Gastrocnemius medialis (tissue), 4 donors: Measurements from ENCODE around the gene YTHDC2. TPM values are rescaled to one million over a fixed set of nuclear protein-coding genes. Genes with fewer than 3 reads are reported as not detected.

Experiments used
- ATAC-seq, 2 donors: fragments of 150-250 bp; one replicate each; pipeline ENCODE4 v1.9.1; 2016
- DNase-seq, 2 donors: peaks; one replicate each; pipeline ENCODE4 v3.0.0-alpha.2; 2019
- H3K27ac ChIP-seq, 4 donors: fragments of 200-600 bp; sonication (generic); 1 replicate in 1 of 4; 2 replicates in 3 of 4; pipeline ENCODE4 v1.5.1; 2016 to 2018; ENCODE audit warnings: mild to moderate bottlenecking in 2 of 4, moderate library complexity in 1 of 4
- H3K27me3 ChIP-seq, 3 donors: fragments of 200-600 bp; sonication (generic) in 2 of 3; 1 replicate in 1 of 3; 2 replicates in 2 of 3; pipeline versions ENCODE4 v1.5.1 to v1.6.0; 2016 to 2019; ENCODE audit warnings: mild to moderate bottlenecking in 1 of 3, moderate library complexity in 1 of 3
- H3K36me3 ChIP-seq, 2 donors: fragments of 200-600 bp; sonication (generic) in 1 of 2; one replicate each; pipeline ENCODE4 v1.5.1; 2017 to 2018
- H3K4me1 ChIP-seq, 2 donors: fragments of 200-600 bp; sonication (generic) in 1 of 2; one replicate each; pipeline ENCODE4 v1.5.1; 2016 to 2017; ENCODE audit warnings: mild to moderate bottlenecking in 2 of 2
- H3K4me3 ChIP-seq, 4 donors: fragments of 200-600 bp; sonication (generic) in 3 of 4; 1 replicate in 1 of 4; 2 replicates in 3 of 4; pipeline ENCODE4 v1.5.1; 2016 to 2019; ENCODE audit warnings: mild to moderate bottlenecking in 2 of 4
- H3K9me3 ChIP-seq, 3 donors: fragments of 200-600 bp; sonication (generic) in 2 of 3; 1 replicate in 1 of 3; 2 replicates in 2 of 3; pipeline ENCODE4 v1.5.1; 2016 to 2019
- POLR2A ChIP-seq, 2 donors: fragments of 450-650 bp; IDR thresholded peaks; one replicate each; pipeline ENCODE4 v1.6.1; 2017; ENCODE audit warnings: antibody characterized with exemption in 2 of 2, mild to moderate bottlenecking in 2 of 2, moderate library complexity in 2 of 2
- in situ Hi-C, 4 donors: fragments of 200-750 bp; cut with MboI; loops; one replicate each; pipeline versions ENCODE4 v1.15.0 to v1.8.0; 2017; ENCODE audit warnings: low sequenced_read_pairs in 4 of 4
- intact Hi-C: fragments of 100-400 bp; cut with DNase I; formaldehyde crosslinking; loops from one replicate; pipeline ENCODE4 v1.15.1; 2023; ENCODE audit warnings: low total_unique reads
- total RNA-seq, 4 donors: library from RNA; depleted of rRNA; stranded (reverse); fragments of >200 nt; gene quantifications; one replicate each; pipeline versions ENCODE4 v1.1.0 to v1.2.3, GENCODE V29; 2016
- TF ChIP-seq, protein P1 (sequence below), 5 experiments: fragments of 450-650 bp in 3 of 5; fragments of 200-600 bp in 2 of 5; sonication (generic) in 2 of 5; IDR thresholded peaks in 4 of 5; conservative IDR thresholded peaks in 1 of 5; 1 replicate in 4 of 5; 2 replicates in 1 of 5; pipeline ENCODE4 v1.5.1; 2016 to 2019; ENCODE audit warnings: antibody characterized with exemption in 5 of 5, mild to moderate bottlenecking in 3 of 5, moderate library complexity in 3 of 5

Gene YTHDC2
- 10 to 100 TPM in 3 of 4 donors, 1 to 10 TPM in 1; 9.0 to 22.7 (median 15.3) TPM for total RNA-seq

DNA sequence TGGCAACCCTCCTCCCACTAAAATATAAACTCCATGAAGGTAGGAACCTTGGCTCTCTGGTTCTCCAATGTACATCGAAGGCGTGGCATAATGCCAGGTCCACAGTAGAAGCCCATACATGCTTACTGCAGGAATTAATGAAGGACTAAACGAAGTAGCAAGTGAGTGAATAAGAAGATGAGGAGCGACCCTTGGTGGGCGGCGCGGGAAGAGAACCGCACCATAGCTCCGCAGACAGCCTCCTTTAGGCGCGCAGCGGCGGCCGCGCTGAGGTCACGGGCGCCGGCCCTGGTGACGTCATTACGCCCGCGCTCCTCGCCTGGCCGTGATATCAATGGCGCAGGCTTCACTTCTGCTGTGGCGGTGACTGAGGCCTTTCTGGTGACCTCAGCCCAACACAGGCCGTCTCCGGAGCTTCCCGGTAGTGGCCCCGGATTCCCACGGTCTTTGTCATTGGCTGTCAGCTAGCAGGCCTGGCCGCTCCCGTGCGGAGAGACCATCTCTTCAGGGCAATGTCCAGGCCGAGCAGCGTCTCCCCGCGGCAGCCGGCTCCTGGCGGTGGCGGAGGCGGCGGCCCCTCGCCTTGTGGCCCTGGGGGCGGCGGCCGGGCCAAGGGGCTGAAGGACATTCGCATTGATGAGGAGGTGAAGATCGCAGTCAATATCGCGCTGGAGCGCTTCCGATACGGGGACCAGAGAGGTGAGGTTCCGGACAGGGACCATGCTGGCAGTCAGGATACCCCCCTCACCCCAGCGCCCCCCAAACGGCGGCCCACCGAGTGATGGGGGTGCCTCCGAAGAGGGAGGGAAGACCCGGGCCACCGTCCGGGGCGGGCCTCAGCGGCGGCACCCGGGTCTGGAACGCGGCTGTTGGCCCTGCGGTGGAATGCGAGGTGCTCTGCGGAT, at the start of gene YTHDC2:
YTHDC2 (plus strand) TSS at position 311 of the 905 bp plus-strand sequence; CDS start at position 513, 202 bp downstream.
- in situ Hi-C loops (loop anchor here in 3 of 4 donors (25.0 kb wide), 2 partner anchors 476 to 526 kb away; partner anchors contain the start of gene DCP2 (in 2 of the 3)), intact Hi-C loops (loop anchor here (2.0 to 10.0 kb wide), 3 partner anchors 135 to 649 kb away; partner anchors contain the start of gene SRP19)
- Histone ChIP-seq H3K4me3 (peak within 1 kb of the TSS; percentile 85 to 93 (median 86)), H3K9me3 (no peaks in the 10 kb centered on the region), H3K27ac (peak within 1 kb of the TSS; percentile 93 to 97 (median 94)), H3K36me3 (no peaks in the 10 kb centered on the region), H3K4me1 (peaks cover 17 to 22% of the 10 kb centered on the region in 2 donors), H3K27me3 (no peaks in the 10 kb centered on the region)
- DNase-seq: peak; percentile 66 to 81
- TF ChIP-seq POLR2A (IDR thresholded peaks at IDR 0.05): peak; percentile 49 to 65
- TF ChIP-seq, protein P1, sequence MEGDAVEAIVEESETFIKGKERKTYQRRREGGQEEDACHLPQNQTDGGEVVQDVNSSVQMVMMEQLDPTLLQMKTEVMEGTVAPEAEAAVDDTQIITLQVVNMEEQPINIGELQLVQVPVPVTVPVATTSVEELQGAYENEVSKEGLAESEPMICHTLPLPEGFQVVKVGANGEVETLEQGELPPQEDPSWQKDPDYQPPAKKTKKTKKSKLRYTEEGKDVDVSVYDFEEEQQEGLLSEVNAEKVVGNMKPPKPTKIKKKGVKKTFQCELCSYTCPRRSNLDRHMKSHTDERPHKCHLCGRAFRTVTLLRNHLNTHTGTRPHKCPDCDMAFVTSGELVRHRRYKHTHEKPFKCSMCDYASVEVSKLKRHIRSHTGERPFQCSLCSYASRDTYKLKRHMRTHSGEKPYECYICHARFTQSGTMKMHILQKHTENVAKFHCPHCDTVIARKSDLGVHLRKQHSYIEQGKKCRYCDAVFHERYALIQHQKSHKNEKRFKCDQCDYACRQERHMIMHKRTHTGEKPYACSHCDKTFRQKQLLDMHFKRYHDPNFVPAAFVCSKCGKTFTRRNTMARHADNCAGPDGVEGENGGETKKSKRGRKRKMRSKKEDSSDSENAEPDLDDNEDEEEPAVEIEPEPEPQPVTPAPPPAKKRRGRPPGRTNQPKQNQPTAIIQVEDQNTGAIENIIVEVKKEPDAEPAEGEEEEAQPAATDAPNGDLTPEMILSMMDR (IDR thresholded peaks at IDR 0.05 in 4 of 5, conservative IDR thresholded peaks at IDR 0.05 in 1 of 5): no peak
- peak; percentile 95 to 96 for ATAC-seq

DNA sequence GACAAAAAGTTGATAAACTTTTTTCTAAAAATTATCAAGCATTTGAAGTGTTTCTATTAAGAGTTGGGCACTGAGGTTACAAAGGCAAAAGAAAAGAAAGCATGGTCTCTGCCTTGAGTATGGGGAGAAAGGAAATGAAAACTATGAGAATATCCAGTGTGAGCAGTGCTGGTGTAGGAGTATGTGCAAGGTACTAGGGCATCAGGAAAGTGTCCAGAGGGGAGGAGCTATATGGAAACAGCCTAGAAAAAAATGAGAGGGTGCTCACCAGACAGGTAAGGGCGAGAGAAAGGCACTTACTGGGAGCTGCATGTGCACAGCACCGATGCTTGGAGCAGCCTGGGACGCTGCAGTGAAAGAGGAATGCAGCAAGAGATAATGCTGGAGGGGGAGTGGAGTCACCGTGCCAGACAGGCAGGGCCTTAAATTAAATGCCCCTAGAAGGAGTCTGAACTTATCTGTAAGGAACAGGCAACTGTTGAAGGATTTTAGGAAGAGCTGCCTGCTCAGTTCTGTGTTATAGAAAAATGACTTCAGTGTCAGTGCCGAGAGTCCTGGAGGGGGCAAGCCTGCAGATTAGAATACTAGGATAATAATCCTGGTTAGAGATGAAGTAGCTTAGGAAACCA, 39.3 kb upstream of the YTHDC2 start:
- DNase-seq (no peak), ATAC-seq (no peak)
- intact Hi-C loops: no loop called here
- no peaks in the 10 kb centered on the region for H3K27me3 ChIP-seq
- H3K36me3 ChIP-seq: no peaks in the 10 kb centered on the region
- H3K9me3 ChIP-seq: no peaks in the 10 kb centered on the region
- no peaks in the 10 kb centered on the region for H3K4me1 ChIP-seq
- no peak overlapping the region for H3K27ac ChIP-seq
- H3K4me3 ChIP-seq: no peak overlapping the region
- no peak for TF ChIP-seq POLR2A (IDR thresholded peaks at IDR 0.05)
- TF ChIP-seq, protein P1 (IDR thresholded peaks at IDR 0.05 in 4 of 5, conservative IDR thresholded peaks at IDR 0.05 in 1 of 5): no peak
- in situ Hi-C loops: no loop called here

DNA sequence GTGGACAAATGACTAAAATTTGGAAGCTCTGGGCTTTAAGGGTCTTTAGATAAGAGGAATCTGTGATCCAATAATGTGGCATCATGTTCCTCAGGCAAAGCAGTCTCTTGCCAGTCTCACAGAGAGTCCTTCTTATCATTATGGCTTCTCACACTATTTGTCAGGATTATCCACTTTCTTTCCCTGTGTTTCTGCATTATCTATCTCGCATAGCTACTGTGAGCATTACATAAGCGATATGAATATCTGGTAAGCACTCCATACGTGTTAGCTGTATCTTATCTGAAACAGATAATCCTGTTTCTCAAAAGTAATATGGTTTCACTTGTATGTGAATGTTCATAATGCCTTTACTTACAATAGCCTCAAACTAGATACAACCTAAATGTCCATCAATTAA, 34.8 kb upstream of the YTHDC2 start:
- Histone ChIP-seq H3K4me3 (no peak overlapping the region), H3K27me3 (no peaks in the 10 kb centered on the region), H3K4me1 (no peaks in the 10 kb centered on the region), H3K36me3 (no peaks in the 10 kb centered on the region), H3K9me3 (no peaks in the 10 kb centered on the region), H3K27ac (no peak overlapping the region)
- intact Hi-C loops (no loop called here), in situ Hi-C loops (no loop called here)
- no peak for ATAC-seq
- no peak for TF ChIP-seq POLR2A (IDR thresholded peaks at IDR 0.05)
- TF ChIP-seq, protein P1 (IDR thresholded peaks at IDR 0.05 in 4 of 5, conservative IDR thresholded peaks at IDR 0.05 in 1 of 5): no peak
- DNase-seq: no peak

DNA sequence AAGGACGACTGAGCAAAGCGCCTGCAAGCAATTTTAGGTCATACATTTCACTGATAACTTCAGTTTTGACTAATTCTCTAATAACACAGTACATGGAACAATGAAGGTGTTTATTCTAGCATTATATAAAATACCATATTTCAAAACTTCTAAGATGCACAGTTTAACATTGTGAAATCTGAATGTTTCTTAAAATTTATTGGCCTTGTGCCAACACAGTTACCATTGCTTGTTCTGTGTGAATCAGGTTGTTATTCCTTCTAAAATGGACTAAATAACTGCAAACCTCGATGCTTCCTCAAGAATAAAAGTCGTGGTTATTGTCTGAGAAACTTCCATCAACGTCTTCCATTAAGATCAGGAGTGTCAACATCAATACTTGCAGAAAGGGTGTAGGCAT, 33.3 kb upstream of the YTHDC2 start:
- Histone ChIP-seq H3K27me3 (peaks cover 0 to 1% (median 0%) of the 10 kb centered on the region in 3 donors), H3K36me3 (no peaks in the 10 kb centered on the region), H3K4me3 (no peak overlapping the region), H3K27ac (no peak overlapping the region), H3K4me1 (no peaks in the 10 kb centered on the region), H3K9me3 (no peaks in the 10 kb centered on the region)
- TF ChIP-seq POLR2A (IDR thresholded peaks at IDR 0.05): no peak
- TF ChIP-seq, protein P1 (IDR thresholded peaks at IDR 0.05 in 4 of 5, conservative IDR thresholded peaks at IDR 0.05 in 1 of 5): no peak
- DNase-seq (no peak), ATAC-seq (no peak)
- in situ Hi-C loops: no loop called here
- intact Hi-C loops: no loop called here
